ENCODE results near the gene EVL. TPM values are rescaled to one million over a fixed set of nuclear protein-coding genes. Genes with fewer than 3 reads are reported as not detected.

Gene EVL
- total RNA-seq, 2 donors from 2014 or later, result 793 to 831 TPM

- Mint-ChIP-seq H3K36me3 (ENCODE audit: low read depth) (no peaks in the 10 kb centered on the region), H3K27me3 (no peaks in the 10 kb centered on the region), H3K4me1 (peaks cover 7% of the 10 kb centered on the region), H3K4me3 (no peak overlapping the region), H3K27ac (peak overlapping the region; percentile 61)
- H3K9me3 ChIP-seq (ENCODE audit: control insufficient read depth, low read length, poor library complexity, severe bottlenecking), result no peaks in the 10 kb centered on the region
- peak; percentile 41 for ATAC-seq
- DNase-seq, result no peak
Observed at GRCh38 chr14:100048786-100049185, 16.4 kb upstream of the EVL start.

- H3K27ac Mint-ChIP-seq, result no peak overlapping the region
- DNase-seq (no peak), ATAC-seq (no peak)
- H3K36me3 Mint-ChIP-seq (ENCODE audit: low read depth), result no peaks in the 10 kb centered on the region
- H3K4me3 Mint-ChIP-seq, result no peak overlapping the region
- no peaks in the 10 kb centered on the region for H3K9me3 ChIP-seq (ENCODE audit: control insufficient read depth, low read length, poor library complexity, severe bottlenecking)
- no peaks in the 10 kb centered on the region for H3K27me3 Mint-ChIP-seq
- H3K4me1 Mint-ChIP-seq, result peaks cover 7% of the 10 kb centered on the region
Observed at GRCh38 chr14:100049220-100049619, 16.0 kb upstream of the EVL start.

GRCh38 chr14:100051103-100051502 lies 14.1 kb upstream of the EVL start:
- Mint-ChIP-seq H3K4me3 (no peak overlapping the region), H3K36me3 (ENCODE audit: low read depth) (no peaks in the 10 kb centered on the region), H3K27ac (peak overlapping the region; percentile 63), H3K27me3 (no peaks in the 10 kb centered on the region), H3K4me1 (peaks cover 5% of the 10 kb centered on the region)
- no peaks in the 10 kb centered on the region for H3K9me3 ChIP-seq (ENCODE audit: control insufficient read depth, low read length, poor library complexity, severe bottlenecking)
- ATAC-seq (no peak), DNase-seq (no peak)

GRCh38 chr14:100051543-100051942 lies 13.7 kb upstream of the EVL start:
- no peaks in the 10 kb centered on the region for H3K9me3 ChIP-seq (ENCODE audit: control insufficient read depth, low read length, poor library complexity, severe bottlenecking)
- Mint-ChIP-seq H3K4me3 (no peak overlapping the region), H3K27me3 (no peaks in the 10 kb centered on the region), H3K4me1 (peaks cover 5% of the 10 kb centered on the region), H3K36me3 (ENCODE audit: low read depth) (no peaks in the 10 kb centered on the region), H3K27ac (peak overlapping the region; percentile 63)
- no peak for ATAC-seq
- DNase-seq, result no peak

- Mint-ChIP-seq H3K27ac (no peak overlapping the region), H3K36me3 (ENCODE audit: low read depth) (no peaks in the 10 kb centered on the region), H3K4me1 (peaks cover 13% of the 10 kb centered on the region), H3K27me3 (no peaks in the 10 kb centered on the region), H3K4me3 (no peak overlapping the region)
- DNase-seq, result no peak
- H3K9me3 ChIP-seq (ENCODE audit: control insufficient read depth, low read length, poor library complexity, severe bottlenecking), result no peaks in the 10 kb centered on the region
- ATAC-seq, result no peak
Observed at GRCh38 chr14:100052819-100053218, 12.4 kb upstream of the EVL start.

- Mint-ChIP-seq H3K36me3 (ENCODE audit: low read depth) (no peaks in the 10 kb centered on the region), H3K27me3 (no peaks in the 10 kb centered on the region), H3K4me1 (peaks cover 23% of the 10 kb centered on the region), H3K4me3 (no peak overlapping the region), H3K27ac (no peak overlapping the region)
- ATAC-seq, result no peak
- no peak for DNase-seq
- no peaks in the 10 kb centered on the region for H3K9me3 ChIP-seq (ENCODE audit: control insufficient read depth, low read length, poor library complexity, severe bottlenecking)
Observed at GRCh38 chr14:100054316-100055075, 10.7 kb upstream of the EVL start.

- H3K4me1 Mint-ChIP-seq, result peaks cover 33% of the 10 kb centered on the region
- ATAC-seq (no peak), DNase-seq (no peak)
- no peaks in the 10 kb centered on the region for H3K36me3 Mint-ChIP-seq (ENCODE audit: low read depth)
- no peak overlapping the region for H3K4me3 Mint-ChIP-seq
- no peaks in the 10 kb centered on the region for H3K27me3 Mint-ChIP-seq
- no peak overlapping the region for H3K27ac Mint-ChIP-seq
- H3K9me3 ChIP-seq (ENCODE audit: control insufficient read depth, low read length, poor library complexity, severe bottlenecking), result no peaks in the 10 kb centered on the region
Observed at GRCh38 chr14:100056431-100056830, 8.8 kb upstream of the EVL start.

GRCh38 chr14:100056964-100057795 lies 8.0 kb upstream of the EVL start:
- Mint-ChIP-seq H3K4me3 (no peak overlapping the region), H3K27ac (peak overlapping the region; percentile 99), H3K27me3 (no peaks in the 10 kb centered on the region), H3K36me3 (ENCODE audit: low read depth) (no peaks in the 10 kb centered on the region), H3K4me1 (peaks cover 36% of the 10 kb centered on the region)
- no peaks in the 10 kb centered on the region for H3K9me3 ChIP-seq (ENCODE audit: control insufficient read depth, low read length, poor library complexity, severe bottlenecking)
- DNase-seq (no peak), ATAC-seq (peak; percentile 85)

- H3K27me3 Mint-ChIP-seq, result no peaks in the 10 kb centered on the region
- peak overlapping the region; percentile 58 for H3K4me3 Mint-ChIP-seq
- DNase-seq (no peak), ATAC-seq (peak; percentile 25)
- H3K27ac Mint-ChIP-seq, result peak overlapping the region; percentile 99
- peaks cover 51% of the 10 kb centered on the region for H3K4me1 Mint-ChIP-seq
- no peaks in the 10 kb centered on the region for H3K36me3 Mint-ChIP-seq (ENCODE audit: low read depth)
- H3K9me3 ChIP-seq (ENCODE audit: control insufficient read depth, low read length, poor library complexity, severe bottlenecking), result no peaks in the 10 kb centered on the region
Observed at GRCh38 chr14:100058777-100059437, 6.3 kb upstream of the EVL start.

- Mint-ChIP-seq H3K4me1 (peaks cover 54% of the 10 kb centered on the region), H3K27ac (peak overlapping the region; percentile 99), H3K36me3 (ENCODE audit: low read depth) (no peaks in the 10 kb centered on the region), H3K27me3 (no peaks in the 10 kb centered on the region), H3K4me3 (peak overlapping the region; percentile 58)
- DNase-seq (no peak), ATAC-seq (no peak)
- no peaks in the 10 kb centered on the region for H3K9me3 ChIP-seq (ENCODE audit: control insufficient read depth, low read length, poor library complexity, severe bottlenecking)
Observed at GRCh38 chr14:100059438-100059781, 5.8 kb upstream of the EVL start.

GRCh38 chr14:100060760-100061159 lies 4.5 kb upstream of the EVL start:
- H3K27me3 Mint-ChIP-seq, result no peaks in the 10 kb centered on the region
- DNase-seq (no peak), ATAC-seq (no peak)
- H3K4me1 Mint-ChIP-seq, result peaks cover 64% of the 10 kb centered on the region
- H3K27ac Mint-ChIP-seq, result peak overlapping the region; percentile 99
- no peaks in the 10 kb centered on the region for H3K9me3 ChIP-seq (ENCODE audit: control insufficient read depth, low read length, poor library complexity, severe bottlenecking)
- H3K36me3 Mint-ChIP-seq (ENCODE audit: low read depth), result no peaks in the 10 kb centered on the region
- H3K4me3 Mint-ChIP-seq, result peak overlapping the region; percentile 77

GRCh38 chr14:100062590-100062989 lies 2.6 kb upstream of the EVL start:
- DNase-seq (no peak), ATAC-seq (no peak)
- Mint-ChIP-seq H3K27me3 (no peaks in the 10 kb centered on the region), H3K4me1 (peaks cover 70% of the 10 kb centered on the region), H3K27ac (peak overlapping the region; percentile 99), H3K36me3 (ENCODE audit: low read depth) (peaks cover 3% of the 10 kb centered on the region), H3K4me3 (peak overlapping the region; percentile 84)
- H3K9me3 ChIP-seq (ENCODE audit: control insufficient read depth, low read length, poor library complexity, severe bottlenecking), result no peaks in the 10 kb centered on the region

- H3K27me3 Mint-ChIP-seq, result no peaks in the 10 kb centered on the region
- H3K9me3 ChIP-seq (ENCODE audit: control insufficient read depth, low read length, poor library complexity, severe bottlenecking), result no peaks in the 10 kb centered on the region
- H3K4me3 Mint-ChIP-seq, result peak overlapping the region; percentile 84
- DNase-seq (no peak), ATAC-seq (no peak)
- peaks cover 8% of the 10 kb centered on the region for H3K36me3 Mint-ChIP-seq (ENCODE audit: low read depth)
- peaks cover 72% of the 10 kb centered on the region for H3K4me1 Mint-ChIP-seq
- H3K27ac Mint-ChIP-seq, result peak overlapping the region; percentile 99
Observed at GRCh38 chr14:100063314-100063941, 1.8 kb upstream of the EVL start.

Measured in T-helper 17 cell (primary cell).